H1 (cell line): Measurements from ENCODE around the gene FKBP5. TPM values are rescaled to one million over a fixed set of nuclear protein-coding genes. Genes with fewer than 3 reads are reported as not detected.
"Not testable (repeated sequence)": the region's sequence is repeated elsewhere in the genome, so short reads cannot be mapped to it uniquely, and the experiment has no call there.

ENCODE experiments used
- CTCF ChIA-PET: fragments of 300-600 bp; sonication (Branson Sonifier 250); formaldehyde crosslinking; loops from one replicate; lab custom pipeline; 2021; ENCODE audit not compliant: partially characterized antibody; lab: Charles Lee
- POLR2A ChIA-PET: fragments of 300-600 bp; sonication (Branson Sonifier 250); formaldehyde crosslinking; loops from one replicate; lab custom pipeline; 2021; ENCODE audit warnings: inconsistent platforms; ENCODE audit not compliant: partially characterized antibody; lab: Charles Lee
- DNase-seq, 2 experiments: peaks; one replicate each; pipeline versions ENCODE4 v3.0.0 to v3.0.0-alpha.2; 2010 to 2022; ENCODE audit warnings: low spot score in 2 of 2, low read depth in 1 of 2, mixed read lengths in 1 of 2
- FAIRE-seq: peaks from 2 replicates; lab custom pipeline; 2011; peaks lifted over from hg19 to GRCh38; lab: Jason Lieb, UNC
- H2AFZ ChIP-seq: 2 replicates; pipeline ENCODE4 v1.8.1; 2012; ENCODE audit warnings: low read length, inconsistent platforms
- H2AK5ac ChIP-seq: 2 replicates; pipeline ENCODE4 v1.6.1; 2013; ENCODE audit warnings: low read depth, low read length
- H2BK120ac ChIP-seq: replicated peaks from 2 replicates; pipeline ENCODE3; 2013; ENCODE audit warnings: low read depth, low read length, inconsistent platforms
- H2BK12ac ChIP-seq: 2 replicates; pipeline ENCODE4 v1.6.1; 2013; ENCODE audit warnings: low read depth, low read length
- H2BK15ac ChIP-seq: 2 replicates; pipeline ENCODE4 v1.6.1; 2013; ENCODE audit warnings: low read length
- H2BK20ac ChIP-seq: 2 replicates; pipeline ENCODE4 v1.6.1; 2013; ENCODE audit warnings: low read length
- H2BK5ac ChIP-seq: 2 replicates; pipeline ENCODE4 v1.6.1; 2013; ENCODE audit warnings: low read depth, low read length
- H3K14ac ChIP-seq: 2 replicates; pipeline ENCODE4 v1.6.1; 2013; ENCODE audit warnings: inconsistent platforms; ENCODE audit not compliant: insufficient read length
- H3K18ac ChIP-seq: 2 replicates; pipeline ENCODE4 v1.6.1; 2013; ENCODE audit warnings: low read length; ENCODE audit errors: extremely low read depth
- H3K23ac ChIP-seq: 2 replicates; pipeline ENCODE4 v1.6.1; 2013; ENCODE audit warnings: inconsistent platforms; ENCODE audit not compliant: insufficient read length
- H3K23me2 ChIP-seq: 2 replicates; pipeline ENCODE4 v1.6.1; 2013; ENCODE audit warnings: low read depth, low read length
- H3K27ac ChIP-seq: 2 replicates; pipeline ENCODE4 v1.6.1; 2011; ENCODE audit warnings: low read depth, low read length, inconsistent platforms
- H3K27me3 ChIP-seq, 4 experiments: replicated peaks in 1 of 4; 1 replicate in 1 of 4; 2 replicates in 3 of 4; pipeline versions ENCODE4 v1.6.1 to v1.8.1; 2011 to 2013; ENCODE audit warnings: low read length in 3 of 4, mild to moderate bottlenecking in 3 of 4, inconsistent platforms in 2 of 4, mixed read lengths in 2 of 4, moderate library complexity in 1 of 4; ENCODE audit not compliant: control insufficient read depth in 3 of 4, insufficient read depth in 3 of 4; ENCODE audit errors: extremely low read depth in 1 of 4
- H3K36me3 ChIP-seq, 4 experiments: 2 replicates each; pipeline versions ENCODE4 v1.6.1 to v1.8.1; 2011 to 2013; ENCODE audit warnings: mild to moderate bottlenecking in 4 of 4, low read length in 3 of 4, moderate library complexity in 2 of 4, control low read depth in 1 of 4, inconsistent platforms in 1 of 4; ENCODE audit not compliant: insufficient read depth in 4 of 4, control insufficient read depth in 2 of 4
- H3K4ac ChIP-seq: replicated peaks from 2 replicates; pipeline ENCODE3; 2013; ENCODE audit warnings: low read length, low read depth, mixed read lengths, inconsistent platforms; ENCODE audit not compliant: insufficient read length
- H3K4me1 ChIP-seq, 4 experiments: replicated peaks in 1 of 4; 1 replicate in 1 of 4; 2 replicates in 3 of 4; pipeline versions ENCODE4 v1.6.1 to v1.8.1; 2011 to 2013; ENCODE audit warnings: low read length in 3 of 4, inconsistent platforms in 2 of 4, mixed read lengths in 1 of 4; ENCODE audit not compliant: insufficient read depth in 4 of 4, control insufficient read depth in 3 of 4
- H3K4me2 ChIP-seq, 2 experiments: 2 replicates each; pipeline versions ENCODE4 v1.6.1 to v1.8.1; 2011 to 2013; ENCODE audit warnings: low read depth in 2 of 2, low read length in 2 of 2, control low read depth in 1 of 2, inconsistent platforms in 1 of 2, mild to moderate bottlenecking in 1 of 2; ENCODE audit not compliant: insufficient read depth in 1 of 2
- H3K4me3 ChIP-seq, 4 experiments: fragments of 200-600, 300-600 bp in 1 of 4; sonication (generic), shearing (Covaris generic), sonication (Bioruptor Twin) in 1 of 4; 2 replicates each; pipeline versions ENCODE4 v1.5.1 to v1.8.1; 2011 to 2016; ENCODE audit warnings: low read length in 4 of 4, low read depth in 3 of 4, control low read depth in 2 of 4, inconsistent platforms in 2 of 4, mild to moderate bottlenecking in 2 of 4, mixed read lengths in 1 of 4, moderate library complexity in 1 of 4; ENCODE audit not compliant: insufficient read depth in 2 of 4; ENCODE audit errors: extremely low read depth in 1 of 4
- H3K56ac ChIP-seq: replicated peaks from 2 replicates; pipeline ENCODE3; 2013; ENCODE audit warnings: low read depth, mild to moderate bottlenecking, mixed read lengths, low read length, inconsistent platforms; ENCODE audit not compliant: insufficient read length
- H3K79me1 ChIP-seq: 2 replicates; pipeline ENCODE4 v1.6.1; 2013; ENCODE audit warnings: low read depth, low read length, control low read depth
- H3K79me2 ChIP-seq, 2 experiments: 2 replicates each; pipeline versions ENCODE4 v1.6.1 to v1.8.1; 2012 to 2013; ENCODE audit warnings: low read length in 2 of 2, mild to moderate bottlenecking in 2 of 2, inconsistent platforms in 1 of 2; ENCODE audit not compliant: insufficient read depth in 2 of 2, control insufficient read depth in 1 of 2
- H3K9ac ChIP-seq, 4 experiments: replicated peaks in 1 of 4; 1 replicate in 1 of 4; 2 replicates in 3 of 4; pipeline versions ENCODE4 v1.6.1 to v1.8.1; 2011 to 2013; ENCODE audit warnings: low read depth in 3 of 4, low read length in 3 of 4, control low read depth in 2 of 4, mild to moderate bottlenecking in 2 of 4, moderate library complexity in 2 of 4, inconsistent platforms in 1 of 4; ENCODE audit errors: extremely low read depth in 1 of 4
- H3K9me3 ChIP-seq, 2 experiments: 2 replicates each; pipeline versions ENCODE4 v1.6.1 to v1.8.1; 2012 to 2013; ENCODE audit warnings: mild to moderate bottlenecking in 2 of 2, moderate library complexity in 2 of 2, control low read depth in 1 of 2, inconsistent platforms in 1 of 2, low read depth in 1 of 2, low read length in 1 of 2, mixed read lengths in 1 of 2; ENCODE audit not compliant: insufficient read depth in 2 of 2
- H4K20me1 ChIP-seq, 2 experiments: replicated peaks in 1 of 2; 2 replicates each; pipeline versions ENCODE3 to v1.8.1; 2011 to 2013; ENCODE audit warnings: inconsistent platforms in 2 of 2, low read length in 2 of 2, mild to moderate bottlenecking in 1 of 2; ENCODE audit not compliant: insufficient read depth in 2 of 2, control insufficient read depth in 1 of 2
- H4K5ac ChIP-seq: 2 replicates; pipeline ENCODE4 v1.6.1; 2013; ENCODE audit warnings: low read length, low read depth, mixed read lengths, inconsistent platforms; ENCODE audit not compliant: insufficient read length
- H4K8ac ChIP-seq: 2 replicates; pipeline ENCODE4 v1.8.0; 2013; ENCODE audit warnings: mild to moderate bottlenecking, moderate library complexity, low read length, inconsistent platforms; ENCODE audit not compliant: insufficient read depth; ENCODE audit errors: extremely low read depth
- H4K91ac ChIP-seq: replicated peaks from 2 replicates; pipeline ENCODE3; 2013; ENCODE audit warnings: low read length, mixed read lengths, inconsistent platforms; ENCODE audit not compliant: insufficient read length
- WGBS, 2 experiments: shearing (Covaris generic) in 1 of 2; methylation state at CpG; one replicate each; pipeline versions ENCODE4 v1.1.6 to v1.1.7; 2013 to 2015; ENCODE audit warnings: low lambda C conversion rate in 2 of 2, mixed read lengths in 2 of 2, inconsistent platforms in 1 of 2, low coverage in 1 of 2, missing lambda C conversion rate in 1 of 2; ENCODE audit not compliant: insufficient replicate concordance in 2 of 2, insufficient coverage in 1 of 2, insufficient read length in 1 of 2; ENCODE audit errors: extremely low coverage in 1 of 2, missing lambda C conversion rate in 1 of 2; 5-methylcytosine and 5-hydroxymethylcytosine counted together
- polyA plus RNA-seq, 7 experiments: library from polyadenylated mRNA; depleted of rRNA in 3 of 7; stranded (reverse) in 5 of 7; unstranded in 2 of 7; fragments of >200 nt in 5 of 7; fragments of 200-250 nt in 2 of 7; gene quantifications; 1 replicate in 5 of 7; 2 replicates in 1 of 7; 4 replicates in 1 of 7; pipeline versions ENCODE4 v1.2.1 to v1.2.3, GENCODE V29; 2011 to 2013; ENCODE audit warnings: missing spikeins in 2 of 7, mixed read lengths in 2 of 7
- total RNA-seq: library from RNA; stranded (reverse); fragmentation: NEBNext Ultra II Directional; extraction: Animal tissue kit (Norgen Biotek cat#: 25700); gene quantifications from 2 replicates; pipeline ENCODE4 v1.2.1, GENCODE V29; 2021

FKBP5 gene
- total and polyA plus RNA-seq, 2 of the 8 experiments (the other 6 are each of a cell fraction or from before 2014, with no cell fraction given) = 14.3 to 40.4 TPM

- H4K20me1 ChIP-seq, H3K9me3 ChIP-seq, H2BK120ac ChIP-seq, H3K56ac ChIP-seq, H2BK15ac ChIP-seq, H3K27ac ChIP-seq, H3K36me3 ChIP-seq, FAIRE-seq, H3K4me3 ChIP-seq, H3K18ac ChIP-seq, H2AFZ ChIP-seq, H2BK20ac ChIP-seq, DNase-seq, H3K27me3 ChIP-seq, H3K23ac ChIP-seq, H3K4me1 ChIP-seq, H3K9ac ChIP-seq, H3K4ac ChIP-seq, H4K8ac ChIP-seq, H2BK5ac ChIP-seq, H2AK5ac ChIP-seq, H3K79me1 ChIP-seq, H4K91ac ChIP-seq, H4K5ac ChIP-seq, H3K14ac ChIP-seq, H3K4me2 ChIP-seq: not testable (repeated sequence)
- ChIA-PET CTCF (interaction anchor here (1.0 to 1.3 kb wide), 3 partner anchors 27 to 106 kb away, joined by 3 to 4 read pairs (median 3); partner anchors contain the start of gene ARMC12), POLR2A (interaction anchor here (0.6 to 1.6 kb wide), 4 partner anchors 17 to 200 kb away, joined by 3 to 7 read pairs (median 4); no protein-coding TSS in a partner anchor)
- Histone ChIP-seq H3K23me2 (peaks cover 11% of the 10 kb centered on the region), H2BK12ac (0 out of 2 replicates have a peak overlapping the region, but pooled peaks have one; percentile 50), H3K79me2 (peaks cover 0 to 28% of the 10 kb centered on the region in 2 experiments; a peak in 2 of 4 replicates)
- WGBS, 2 experiments = 95% methylated on average over 16 of the region's 16 CpGs; no CpG with 5 or more reads in 1 of the 2 experiments
Observed at GRCh38 chr6:35690006-35690405, 1.3 kb upstream of the FKBP5 start.
